ENCODE data around the gene THAP3.
"Not testable (repeated sequence)": the region's sequence is repeated elsewhere in the genome, so short reads cannot be mapped to it uniquely, and the experiment has no call there.

THAP3 gene

GRCh38 chr1:6591644-6592043 lies 33.0 kb upstream of the THAP3 start:
- ATAC-seq = no peak

- ATAC-seq = no peak
Measured at GRCh38 chr1:6592441-6592840, 32.2 kb upstream of the THAP3 start.

- no peak for ATAC-seq
Measured at GRCh38 chr1:6592865-6593593, 31.6 kb upstream of the THAP3 start.

- ATAC-seq = no peak
Measured at GRCh38 chr1:6593810-6594209, 30.9 kb upstream of the THAP3 start.

GRCh38 chr1:6594977-6595740 lies 29.5 kb upstream of the THAP3 start:
- no peak for ATAC-seq

GRCh38 chr1:6596351-6596750 lies 28.3 kb upstream of the THAP3 start:
- ATAC-seq = no peak

GRCh38 chr1:6596886-6597776 lies 27.5 kb upstream of the THAP3 start:
- ATAC-seq = no peak

GRCh38 chr1:6597777-6598131 lies 26.9 kb upstream of the THAP3 start:
- ATAC-seq = no peak

GRCh38 chr1:6599141-6599975 lies 25.3 kb upstream of the THAP3 start:
- peak; percentile 10 to 15 for ATAC-seq

GRCh38 chr1:6599991-6600390 lies 24.7 kb upstream of the THAP3 start:
- not testable (repeated sequence) for ATAC-seq

GRCh38 chr1:6600410-6601048 lies 24.1 kb upstream of the THAP3 start:
- no peak for ATAC-seq

GRCh38 chr1:6601049-6601922 lies 23.4 kb upstream of the THAP3 start:
- peak; percentile 80 for ATAC-seq

GRCh38 chr1:6601923-6602668 lies 22.6 kb upstream of the THAP3 start:
- ATAC-seq = peak; percentile 14 to 19

- peak; percentile 56 to 61 for ATAC-seq
Measured at GRCh38 chr1:6602669-6603237, 21.9 kb upstream of the THAP3 start, which contains the start of gene KLHL21. Gene KLHL21 (minus strand): TSS chr1:6602869. CDS start chr1:6602817, 52 bp downstream.

- ATAC-seq = peak; percentile 14 to 22
Measured at GRCh38 chr1:6603238-6603914, 21.3 kb upstream of the THAP3 start.

- no peak for ATAC-seq
Measured at GRCh38 chr1:6603915-6604558, 20.6 kb upstream of the THAP3 start.

GRCh38 chr1:6612641-6613360 lies 11.9 kb upstream of the THAP3 start:
- ATAC-seq = peak; percentile 29 to 32

Data from activated CD4-positive, CD25-positive, alpha-beta regulatory T cell treated with anti-CD3 and anti-CD28 coated beads, Interleukin-2, amount 50 U/mL, for 24 hours (primary cell).